ENCODE data around the gene INO80.

GRCh38 chr15:41032079-41032328 is 84.1 kb downstream of the INO80 start:
- TF ChIP-seq, protein P1, sequence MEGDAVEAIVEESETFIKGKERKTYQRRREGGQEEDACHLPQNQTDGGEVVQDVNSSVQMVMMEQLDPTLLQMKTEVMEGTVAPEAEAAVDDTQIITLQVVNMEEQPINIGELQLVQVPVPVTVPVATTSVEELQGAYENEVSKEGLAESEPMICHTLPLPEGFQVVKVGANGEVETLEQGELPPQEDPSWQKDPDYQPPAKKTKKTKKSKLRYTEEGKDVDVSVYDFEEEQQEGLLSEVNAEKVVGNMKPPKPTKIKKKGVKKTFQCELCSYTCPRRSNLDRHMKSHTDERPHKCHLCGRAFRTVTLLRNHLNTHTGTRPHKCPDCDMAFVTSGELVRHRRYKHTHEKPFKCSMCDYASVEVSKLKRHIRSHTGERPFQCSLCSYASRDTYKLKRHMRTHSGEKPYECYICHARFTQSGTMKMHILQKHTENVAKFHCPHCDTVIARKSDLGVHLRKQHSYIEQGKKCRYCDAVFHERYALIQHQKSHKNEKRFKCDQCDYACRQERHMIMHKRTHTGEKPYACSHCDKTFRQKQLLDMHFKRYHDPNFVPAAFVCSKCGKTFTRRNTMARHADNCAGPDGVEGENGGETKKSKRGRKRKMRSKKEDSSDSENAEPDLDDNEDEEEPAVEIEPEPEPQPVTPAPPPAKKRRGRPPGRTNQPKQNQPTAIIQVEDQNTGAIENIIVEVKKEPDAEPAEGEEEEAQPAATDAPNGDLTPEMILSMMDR (conservative IDR thresholded peaks at IDR 0.05) = no peak
- TF ChIP-seq ZFX (IDR thresholded peaks at IDR 0.05) = no peak

All from C4-2B (cell line).